Fibroblast of skin of right biceps (primary cell): ENCODE measurements around the gene MEF2B.
"Not testable (repeated sequence)": the region's sequence is repeated elsewhere in the genome, so short reads cannot be mapped to it uniquely, and the experiment has no call there.

Experiments used
- DNase-seq: peaks from one replicate; pipeline ENCODE4 v3.0.0-alpha.2; 2013

MEF2B gene

GRCh38 chr19:19154768-19155494, 15.1 kb downstream of the MEF2B start:
- no peak for DNase-seq

- DNase-seq: no peak
Measured at GRCh38 chr19:19152668-19153384, 17.2 kb downstream of the MEF2B start.

GRCh38 chr19:19151418-19151817, 18.6 kb downstream of the MEF2B start:
- no peak for DNase-seq

DNA sequence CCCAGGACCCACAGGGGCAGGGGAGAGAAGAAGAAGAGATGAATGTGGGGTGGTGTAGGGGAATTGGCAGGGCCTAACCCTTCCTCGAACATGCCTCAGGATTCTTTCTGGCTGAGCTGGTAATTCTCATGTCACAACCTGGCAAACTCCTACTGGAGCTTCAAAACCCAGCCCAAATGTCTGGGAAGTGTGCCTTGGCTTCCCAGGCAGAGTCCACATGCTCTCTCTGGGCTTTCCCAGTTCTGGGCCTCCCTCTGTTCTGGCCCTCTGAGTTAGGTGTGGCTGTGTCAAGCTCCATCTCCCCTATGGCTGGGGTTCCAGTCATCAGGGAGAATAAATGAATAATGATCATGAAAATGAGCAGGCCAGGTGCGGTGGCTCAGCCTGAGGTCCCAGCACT, 20.6 kb downstream of the MEF2B start:
- DNase-seq: no peak

- DNase-seq: not testable (repeated sequence)
Measured at GRCh38 chr19:19148504-19148903, 21.6 kb downstream of the MEF2B start.

GRCh38 chr19:19147344-19147743, 22.7 kb downstream of the MEF2B start:
- DNase-seq: no peak

- no peak for DNase-seq
Measured at GRCh38 chr19:19146865-19147264, 23.2 kb downstream of the MEF2B start.

- peak; percentile 55 for DNase-seq
Measured at GRCh38 chr19:19145684-19146608, 24.1 kb downstream of the MEF2B start.

- no peak for DNase-seq
Measured at GRCh38 chr19:19145281-19145680, 24.8 kb downstream of the MEF2B start.

DNA sequence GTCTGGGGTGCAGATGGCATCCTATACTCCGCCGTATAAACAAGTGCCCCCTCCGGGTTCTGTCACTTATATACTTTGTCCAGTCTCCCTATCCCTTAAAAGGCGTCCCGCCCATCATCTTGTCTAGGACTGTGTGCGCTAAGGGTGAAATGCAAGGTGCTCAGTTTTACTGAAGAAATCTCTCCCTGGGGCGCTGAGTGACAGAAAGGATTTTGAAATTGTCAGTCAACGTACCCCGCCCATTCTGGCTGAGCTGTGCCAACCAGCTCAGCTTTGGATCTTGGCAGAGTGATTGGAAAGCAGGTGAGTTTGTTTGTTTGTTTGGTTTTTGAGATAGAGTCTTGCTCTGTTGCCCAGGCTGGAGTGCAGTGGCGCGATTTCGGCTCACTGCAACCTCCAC, 27.7 kb downstream of the MEF2B start:
- no peak for DNase-seq

- peak; percentile 8 for DNase-seq
Measured at GRCh38 chr19:19140476-19140875, 29.6 kb downstream of the MEF2B start.

DNA sequence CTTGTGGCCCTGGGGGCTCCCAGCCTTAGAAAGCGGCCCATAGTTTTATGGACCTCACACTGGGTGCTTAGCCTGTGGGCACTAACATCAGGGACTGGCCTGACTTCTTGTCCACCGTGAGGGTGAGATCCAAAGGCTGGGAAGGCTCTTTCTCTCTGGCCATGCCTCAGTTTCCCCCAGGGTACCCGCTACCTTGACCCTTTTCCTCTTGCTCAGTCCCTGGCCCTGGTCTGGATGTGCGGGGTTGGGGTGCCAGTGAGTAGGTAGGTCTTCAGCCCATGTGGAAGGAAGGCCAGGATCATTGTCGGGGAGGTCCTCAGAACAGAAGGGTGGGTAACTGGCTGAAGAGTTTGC, 30.2 kb downstream of the MEF2B start:
- no peak for DNase-seq

- DNase-seq: peak; percentile 100
Measured at GRCh38 chr19:19138109-19138981, 31.7 kb downstream of the MEF2B start, which contains the start of gene TMEM161A. TMEM161A (minus strand) TSS chr19:19138478; CDS start chr19:19138428, 50 bp downstream.

- peak; percentile 11 for DNase-seq
Measured at GRCh38 chr19:19137556-19138108, 32.4 kb downstream of the MEF2B start.

DNA sequence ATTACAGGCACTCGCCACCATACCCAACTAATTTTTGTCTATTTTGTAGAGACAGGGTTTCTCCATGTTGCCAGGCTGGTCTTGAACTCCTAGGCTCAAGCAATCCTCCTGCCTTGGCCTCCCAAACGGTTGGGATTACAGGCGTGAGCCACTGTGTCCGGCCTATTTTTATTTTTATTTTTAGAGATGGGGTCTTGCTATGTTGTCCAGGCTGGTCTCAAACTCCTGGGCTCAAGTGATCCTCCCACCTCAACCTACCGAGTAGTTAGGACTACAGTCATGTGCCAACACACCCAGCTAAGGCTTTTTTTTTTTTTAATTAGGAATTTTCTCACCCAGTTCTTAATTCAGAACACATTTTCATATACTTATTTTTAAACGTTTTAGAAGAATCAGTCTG, 34.4 kb downstream of the MEF2B start:
- DNase-seq: not testable (repeated sequence)

GRCh38 chr19:19134687-19135158, 35.3 kb downstream of the MEF2B start:
- no peak for DNase-seq

GRCh38 chr19:19133985-19134384, 36.1 kb downstream of the MEF2B start:
- no peak for DNase-seq

GRCh38 chr19:19132912-19133311, 37.2 kb downstream of the MEF2B start:
- no peak for DNase-seq

- DNase-seq: no peak
Measured at GRCh38 chr19:19131989-19132388, 38.1 kb downstream of the MEF2B start.

DNA sequence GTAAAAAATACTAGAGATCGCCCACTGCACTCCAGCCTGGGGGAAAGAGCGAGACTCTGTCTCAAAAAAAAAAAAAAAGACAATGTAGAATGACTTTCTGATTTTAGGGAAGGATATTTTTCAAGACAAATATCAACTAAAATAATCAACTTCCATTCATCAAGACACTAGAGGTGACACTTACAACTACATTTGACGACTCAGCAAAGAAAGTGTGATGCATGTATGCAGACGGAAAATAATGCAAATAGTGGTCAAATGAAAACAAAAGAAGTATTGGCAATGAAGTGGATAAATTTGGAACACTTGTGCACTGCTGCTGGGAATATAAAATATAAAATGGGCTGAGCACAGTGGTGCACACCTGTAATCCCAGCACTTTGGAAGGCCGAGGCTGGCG, 44.0 kb downstream of the MEF2B start:
- DNase-seq: no peak

GRCh38 chr19:19123386-19123785, 46.7 kb downstream of the MEF2B start:
- DNase-seq: no peak

- DNase-seq: no peak
Measured at GRCh38 chr19:19122902-19123301, 47.2 kb downstream of the MEF2B start.
